ENCODE data around the gene PARP1.

- TF ChIP-seq CTCF (conservative IDR thresholded peaks at IDR 0.05; ENCODE audit: low read length) (no peak), EZH2phosphoT487 (IDR thresholded peaks at IDR 0.05; ENCODE audit: borderline replicate concordance, low read depth, low read length) (no peak)
Measured at GRCh38 chr1:226350519-226350865, 57.4 kb downstream of the PARP1 start.
